ENCODE results near the gene SPRED3. TPM values are rescaled to one million over a fixed set of nuclear protein-coding genes. Genes with fewer than 3 reads are reported as not detected.

SPRED3 gene
- total and polyA plus RNA-seq, 2 of the 8 experiments (the other 6 are each of a cell fraction or from before 2014, with no cell fraction given) = 8.1 to 10.3 TPM

DNA sequence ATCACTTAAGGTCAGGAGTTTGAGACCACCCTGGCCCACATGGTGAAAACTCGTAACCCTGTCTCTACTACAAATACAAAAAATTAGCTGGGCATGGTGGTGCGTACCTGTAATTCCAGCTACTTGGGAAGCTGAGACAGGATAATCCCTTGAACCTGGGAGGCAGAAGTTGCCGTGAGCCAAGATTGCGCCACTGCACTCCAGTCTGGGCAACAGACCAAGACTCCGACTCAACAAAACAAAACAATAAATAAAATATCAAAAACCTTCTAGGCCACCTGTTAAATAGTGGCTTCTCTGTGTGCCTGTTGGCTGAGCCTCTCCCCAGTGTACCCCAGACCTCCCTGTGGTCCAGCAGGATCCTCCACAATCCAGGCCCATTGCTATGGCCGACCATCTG is 17.4 kb upstream of the SPRED3 start:
- no peaks in the 10 kb centered on the region for H3K36me3 ChIP-seq (ENCODE audit: control insufficient read depth in 2 of 4, insufficient read depth in 4 of 4, low read length in 3 of 4)
- TF ChIP-seq JUN (IDR thresholded peaks at IDR 0.05; ENCODE audit: low read depth, low read length) = no peak
- TF ChIP-seq ZNF274 (IDR thresholded peaks at IDR 0.05; ENCODE audit: borderline replicate concordance, extremely low read depth, low read length) = no peak
- TF ChIP-seq RBBP5 (IDR thresholded peaks at IDR 0.05; ENCODE audit: borderline replicate concordance, low read depth, low read length) = no peak
- no peak for TF ChIP-seq NANOG (IDR thresholded peaks at IDR 0.05; ENCODE audit: insufficient read depth, low read depth, low read length, poor library complexity, severe bottlenecking)
- no peak for TF ChIP-seq TBP (IDR thresholded peaks at IDR 0.05; ENCODE audit: low read depth, low read length)
- no peak for TF ChIP-seq YY1 (IDR thresholded peaks at IDR 0.05; ENCODE audit: low read depth, low read length)
- no peak for TF ChIP-seq SP2 (IDR thresholded peaks at IDR 0.05; ENCODE audit: low read length)
- no peak for TF ChIP-seq GTF2F1 (IDR thresholded peaks at IDR 0.05; ENCODE audit: borderline replicate concordance, low read depth, low read length)
- no peak for TF ChIP-seq SAP30 (IDR thresholded peaks at IDR 0.05; ENCODE audit: insufficient read depth, insufficient replicate concordance, low read length)
- TF ChIP-seq NRF1 (IDR thresholded peaks at IDR 0.05; ENCODE audit: low read depth, low read length) = no peak
- no peak for TF ChIP-seq FOSL1 (IDR thresholded peaks at IDR 0.05; ENCODE audit: insufficient read depth, low read depth, low read length)
- TF ChIP-seq SUZ12 (IDR thresholded peaks at IDR 0.05; ENCODE audit: low read length) = no peak
- TF ChIP-seq KDM5A (IDR thresholded peaks at IDR 0.05; ENCODE audit: low read length) = no peak
- H3K79me2 ChIP-seq (ENCODE audit: control insufficient read depth in 1 of 2, insufficient read depth in 2 of 2, low read length in 2 of 2) = peaks cover 0 to 11% of the 10 kb centered on the region in 2 experiments; a peak in 2 of 4 replicates
- no peak overlapping the region for H2BK5ac ChIP-seq (ENCODE audit: low read depth, low read length)
- H3K27me3 ChIP-seq (replicated peaks in 1 of 4; ENCODE audit: control insufficient read depth in 3 of 4, extremely low read depth in 1 of 4, insufficient read depth in 3 of 4, low read length in 3 of 4) = peaks cover 0 to 2% (median 0%) of the 10 kb centered on the region in 4 experiments; a peak in 2 of 7 replicates
- no peak overlapping the region for H2BK120ac ChIP-seq (replicated peaks; ENCODE audit: low read depth, low read length)
- H2AK5ac ChIP-seq (ENCODE audit: low read depth, low read length) = no peak overlapping the region
- no peak overlapping the region for H2BK12ac ChIP-seq (ENCODE audit: low read depth, low read length)
- peaks cover 0 to 6% (median 3%) of the 10 kb centered on the region in 4 experiments; a peak in 3 of 7 replicates for H3K4me1 ChIP-seq (replicated peaks in 1 of 4; ENCODE audit: control insufficient read depth in 3 of 4, insufficient read depth in 4 of 4, low read length in 3 of 4)
- DNase-seq (ENCODE audit: low read depth in 1 of 2, low spot score in 2 of 2) (no peak), FAIRE-seq (no peak)
- H3K9ac ChIP-seq (replicated peaks in 1 of 4; ENCODE audit: extremely low read depth in 1 of 4, low read depth in 3 of 4, low read length in 3 of 4) = no peak overlapping the region
- 97% methylated on average over 6 of the region's 6 CpGs; no CpG with 5 or more reads in 1 of the 2 experiments for WGBS, 2 experiments (ENCODE audit: extremely low coverage in 1 of 2, insufficient coverage in 1 of 2, insufficient read length in 1 of 2, insufficient replicate concordance in 2 of 2, low coverage in 1 of 2, low lambda C conversion rate in 2 of 2, missing lambda C conversion rate in 1 of 2)
- no peak overlapping the region for H3K4me3 ChIP-seq (ENCODE audit: extremely low read depth in 1 of 4, insufficient read depth in 2 of 4, low read depth in 3 of 4, low read length in 4 of 4)
- H4K91ac ChIP-seq (replicated peaks; ENCODE audit: insufficient read length, low read length) = no peak overlapping the region
- no peak overlapping the region for H4K8ac ChIP-seq (ENCODE audit: extremely low read depth, insufficient read depth, low read length)
- no peak overlapping the region for H3K4ac ChIP-seq (replicated peaks; ENCODE audit: insufficient read length, low read depth, low read length)
- ChIA-PET CTCF (ENCODE audit: partially characterized antibody) (interaction anchor here (1.4 to 1.6 kb wide), 2 partner anchors 14 to 126 kb away, joined by 4 read pairs; no protein-coding TSS in a partner anchor), POLR2A (ENCODE audit: partially characterized antibody) (no interaction called here)
- no peak overlapping the region for H3K56ac ChIP-seq (replicated peaks; ENCODE audit: insufficient read length, low read depth, low read length)
- H4K5ac ChIP-seq (ENCODE audit: insufficient read length, low read depth, low read length) = no peak overlapping the region
- no peak overlapping the region for H3K4me2 ChIP-seq (ENCODE audit: insufficient read depth in 1 of 2, low read depth in 2 of 2, low read length in 2 of 2)
- no peak overlapping the region for H3K14ac ChIP-seq (ENCODE audit: insufficient read length)
- no peaks in the 10 kb centered on the region for H3K9me3 ChIP-seq (ENCODE audit: insufficient read depth in 2 of 2, low read depth in 1 of 2, low read length in 1 of 2)
- H4K20me1 ChIP-seq (replicated peaks in 1 of 2; ENCODE audit: control insufficient read depth in 1 of 2, insufficient read depth in 2 of 2, low read length in 2 of 2) = peaks cover 0 to 5% of the 10 kb centered on the region in 2 experiments
- H2AFZ ChIP-seq (ENCODE audit: low read length) = no peak overlapping the region
- peaks cover 8% of the 10 kb centered on the region for H3K79me1 ChIP-seq (ENCODE audit: low read depth, low read length)
- peaks cover 7% of the 10 kb centered on the region; the same call in 1 of the 2 replicates for H3K23me2 ChIP-seq (ENCODE audit: low read depth, low read length)
- H3K23ac ChIP-seq (ENCODE audit: insufficient read length) = no peak overlapping the region
- H2BK20ac ChIP-seq (ENCODE audit: low read length) = no peak overlapping the region
- no peak overlapping the region for H2BK15ac ChIP-seq (ENCODE audit: low read length)
- no peak overlapping the region for H3K27ac ChIP-seq (ENCODE audit: low read depth, low read length)
- H3K18ac ChIP-seq (ENCODE audit: extremely low read depth, low read length) = no peak overlapping the region
